ENCODE results near the gene CD82. TPM values are rescaled to one million over a fixed set of nuclear protein-coding genes. Genes with fewer than 3 reads are reported as not detected.

CD82 gene
- polyA plus RNA-seq, 1 donor from 2014 or later, result 0.84 TPM

DNA sequence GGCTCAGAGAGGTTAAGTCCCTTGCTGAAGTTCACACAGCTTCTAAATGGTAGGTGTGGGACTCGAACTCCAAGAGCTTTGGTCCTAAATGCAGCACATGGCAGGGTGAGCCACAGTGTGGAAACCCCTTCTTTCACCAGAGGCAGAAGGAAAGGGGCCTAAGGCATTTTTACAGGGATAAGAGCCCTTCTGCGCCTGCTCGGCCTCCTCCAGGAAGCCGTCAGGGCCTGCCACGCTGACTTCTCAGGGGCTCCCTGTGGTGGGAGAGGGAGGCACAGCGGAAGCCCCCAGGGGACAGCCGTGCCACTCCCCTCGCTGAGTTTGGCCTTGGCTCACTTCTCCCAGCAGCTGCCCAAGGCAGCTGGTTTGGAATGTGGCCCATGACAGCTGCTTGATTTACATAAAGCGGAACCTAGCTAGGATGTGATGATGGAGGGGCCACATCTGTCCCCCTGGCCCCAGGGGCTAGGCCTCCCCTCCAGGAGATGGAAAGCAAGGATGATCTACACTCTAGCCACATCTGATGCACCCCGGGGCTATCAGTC lies 35.4 kb downstream of the CD82 start:
- no peaks in the 10 kb centered on the region for H3K9me2 ChIP-seq (ENCODE audit: insufficient read depth, low read length)
- H3K9ac ChIP-seq (ENCODE audit: low read length), result no peak overlapping the region
- no peak overlapping the region for H3K4me2 ChIP-seq (ENCODE audit: low read length)

DNA sequence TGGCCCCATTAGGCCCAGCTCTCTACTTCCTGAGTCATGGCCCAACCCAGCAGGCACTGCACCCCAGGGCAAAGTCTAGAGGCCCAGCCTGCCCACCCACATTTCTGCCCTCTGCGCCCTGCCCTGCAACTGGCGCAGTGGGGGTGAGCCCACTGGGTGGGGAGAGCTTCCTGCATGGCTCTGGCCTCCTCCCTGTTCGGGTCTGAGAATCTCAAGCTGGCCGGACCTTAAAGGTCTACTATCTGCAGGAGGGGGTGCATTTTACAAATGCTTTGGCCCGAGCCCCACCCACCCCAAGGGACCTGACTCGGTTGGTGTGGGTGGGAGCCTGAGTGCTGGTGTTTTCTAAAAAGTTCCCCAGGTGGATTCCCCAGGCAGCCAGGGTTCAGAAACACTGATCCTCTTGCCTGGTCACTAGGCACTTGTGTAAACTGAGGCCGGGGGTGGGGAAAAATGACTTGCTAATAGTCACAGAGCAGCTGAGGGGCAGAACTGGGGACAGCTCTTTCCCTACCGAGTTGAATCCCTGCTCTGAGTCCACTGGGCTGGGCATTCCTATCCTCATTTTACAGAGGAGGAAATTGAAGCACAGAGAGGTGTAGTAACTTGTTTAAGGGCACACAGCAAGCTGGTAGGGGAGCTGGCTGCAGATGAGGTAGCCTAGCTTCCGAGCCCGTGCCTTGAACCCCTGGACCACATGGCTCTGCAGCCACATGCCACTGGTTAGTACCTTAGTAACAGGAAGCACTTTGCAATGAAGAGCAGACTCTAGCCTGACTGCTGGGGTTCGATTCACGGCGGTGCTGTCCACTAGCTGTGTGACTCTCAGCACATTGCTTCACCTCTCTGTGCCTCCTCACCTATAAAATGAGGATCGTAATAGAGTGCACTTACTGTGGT lies 36.3 kb downstream of the CD82 start:
- Histone ChIP-seq H3F3A (ENCODE audit: insufficient read depth, low read length, poor library complexity, severe bottlenecking) (no peaks in the 10 kb centered on the region), H3K9ac (ENCODE audit: low read length) (no peak overlapping the region), H2AFZ (ENCODE audit: low read depth, low read length) (no peak overlapping the region), H4K20me1 (ENCODE audit: insufficient read depth) (no peaks in the 10 kb centered on the region), H3K4me2 (ENCODE audit: low read length) (no peak overlapping the region), H3K9me3 (ENCODE audit: low read length) (no peaks in the 10 kb centered on the region), H3K79me2 (replicated peaks; ENCODE audit: insufficient read depth, low read length) (no peaks in the 10 kb centered on the region), H3K27me3 (ENCODE audit: insufficient read depth, low read depth, low read length) (no peaks in the 10 kb centered on the region), H3K27ac (ENCODE audit: low read length) (no peak overlapping the region), H3K9me2 (ENCODE audit: insufficient read depth, low read length) (no peaks in the 10 kb centered on the region), H3K36me3 (ENCODE audit: insufficient read depth, low read length) (no peaks in the 10 kb centered on the region), H3K4me3 (ENCODE audit: low read length) (no peak overlapping the region)
- TF ChIP-seq EP300 (conservative IDR thresholded peaks at IDR 0.05; ENCODE audit: poor library complexity, severe bottlenecking) (no peak), TAF1 (IDR thresholded peaks at IDR 0.05; ENCODE audit: low read depth) (no peak), EZH2 (IDR thresholded peaks at IDR 0.05; ENCODE audit: borderline replicate concordance, insufficient read depth, low read length, poor library complexity, severe bottlenecking) (no peak), POLR2AphosphoS5 (IDR thresholded peaks at IDR 0.05) (no peak), MXI1 (conservative IDR thresholded peaks at IDR 0.05; ENCODE audit: poor library complexity, severe bottlenecking) (no peak), REST (IDR thresholded peaks at IDR 0.05; ENCODE audit: borderline replicate concordance) (no peak)

More for the DNA sequence above, 35.4 kb downstream of the CD82 start:
- Histone ChIP-seq H3K27ac (ENCODE audit: low read length) (no peak overlapping the region), H3K9me3 (ENCODE audit: low read length) (no peaks in the 10 kb centered on the region), H3K27me3 (ENCODE audit: insufficient read depth, low read depth, low read length) (no peaks in the 10 kb centered on the region), H3K4me3 (ENCODE audit: low read length) (no peak overlapping the region), H3K36me3 (ENCODE audit: insufficient read depth, low read length) (no peaks in the 10 kb centered on the region), H3F3A (ENCODE audit: insufficient read depth, low read length, poor library complexity, severe bottlenecking) (no peaks in the 10 kb centered on the region), H4K20me1 (ENCODE audit: insufficient read depth) (no peaks in the 10 kb centered on the region), H3K79me2 (replicated peaks; ENCODE audit: insufficient read depth, low read length) (no peaks in the 10 kb centered on the region), H2AFZ (ENCODE audit: low read depth, low read length) (no peak overlapping the region)
- TF ChIP-seq MXI1 (conservative IDR thresholded peaks at IDR 0.05; ENCODE audit: poor library complexity, severe bottlenecking) (no peak), SMC3 (conservative IDR thresholded peaks at IDR 0.05; ENCODE audit: poor library complexity) (no peak), POLR2AphosphoS5 (IDR thresholded peaks at IDR 0.05) (no peak), EZH2 (IDR thresholded peaks at IDR 0.05; ENCODE audit: borderline replicate concordance, insufficient read depth, low read length, poor library complexity, severe bottlenecking) (no peak), EP300 (conservative IDR thresholded peaks at IDR 0.05; ENCODE audit: poor library complexity, severe bottlenecking) (no peak), REST (IDR thresholded peaks at IDR 0.05; ENCODE audit: borderline replicate concordance) (no peak), TAF1 (IDR thresholded peaks at IDR 0.05; ENCODE audit: low read depth) (no peak), RAD21 (conservative IDR thresholded peaks at IDR 0.05) (no peak)
- TF ChIP-seq, protein P1, sequence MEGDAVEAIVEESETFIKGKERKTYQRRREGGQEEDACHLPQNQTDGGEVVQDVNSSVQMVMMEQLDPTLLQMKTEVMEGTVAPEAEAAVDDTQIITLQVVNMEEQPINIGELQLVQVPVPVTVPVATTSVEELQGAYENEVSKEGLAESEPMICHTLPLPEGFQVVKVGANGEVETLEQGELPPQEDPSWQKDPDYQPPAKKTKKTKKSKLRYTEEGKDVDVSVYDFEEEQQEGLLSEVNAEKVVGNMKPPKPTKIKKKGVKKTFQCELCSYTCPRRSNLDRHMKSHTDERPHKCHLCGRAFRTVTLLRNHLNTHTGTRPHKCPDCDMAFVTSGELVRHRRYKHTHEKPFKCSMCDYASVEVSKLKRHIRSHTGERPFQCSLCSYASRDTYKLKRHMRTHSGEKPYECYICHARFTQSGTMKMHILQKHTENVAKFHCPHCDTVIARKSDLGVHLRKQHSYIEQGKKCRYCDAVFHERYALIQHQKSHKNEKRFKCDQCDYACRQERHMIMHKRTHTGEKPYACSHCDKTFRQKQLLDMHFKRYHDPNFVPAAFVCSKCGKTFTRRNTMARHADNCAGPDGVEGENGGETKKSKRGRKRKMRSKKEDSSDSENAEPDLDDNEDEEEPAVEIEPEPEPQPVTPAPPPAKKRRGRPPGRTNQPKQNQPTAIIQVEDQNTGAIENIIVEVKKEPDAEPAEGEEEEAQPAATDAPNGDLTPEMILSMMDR (IDR thresholded peaks at IDR 0.05; ENCODE audit: poor library complexity, severe bottlenecking), result no peak

All from neural cell (in vitro differentiated cells).